Measurements from ENCODE around the gene USP32. TPM values are rescaled to one million over a fixed set of nuclear protein-coding genes. Genes with fewer than 3 reads are reported as not detected.

Gene USP32
- total RNA-seq, 6 experiments from 2014 or later: 24.8 to 44.2 (median 33.5) TPM

GRCh38 chr17:60372790-60373483 lies 19.0 kb downstream of the USP32 start:
- Histone ChIP-seq H3K4me3 (no peak overlapping the region), H3K9me3 (no peaks in the 10 kb centered on the region), H3K27me3 (no peaks in the 10 kb centered on the region), H3K36me3 (no peaks in the 10 kb centered on the region), H3K4me1 (peaks cover 0 to 12% (median 4%) of the 10 kb centered on the region in 4 donors), H3K27ac (no peak overlapping the region)
- DNase-seq (no peak), ATAC-seq (peak in 1 of 4 donors; percentile 55)
- TF ChIP-seq CTCF (IDR thresholded peaks at IDR 0.05): no peak
- no peak for TF ChIP-seq POLR2A (IDR thresholded peaks at IDR 0.05)
- intact Hi-C loops (cut with DNase I): no loop called here
- WGBS (ENCODE audit: insufficient coverage, low coverage, low lambda C conversion rate, missing lambda C conversion rate): 91% methylated on average over 5 of the region's 6 CpGs

GRCh38 chr17:60371818-60372510 lies 20.0 kb downstream of the USP32 start:
- TF ChIP-seq POLR2A (IDR thresholded peaks at IDR 0.05) (no peak), CTCF (IDR thresholded peaks at IDR 0.05) (no peak)
- Histone ChIP-seq H3K4me1 (peaks cover 0 to 12% (median 4%) of the 10 kb centered on the region in 4 donors), H3K27ac (no peak overlapping the region), H3K9me3 (no peaks in the 10 kb centered on the region), H3K27me3 (no peaks in the 10 kb centered on the region), H3K4me3 (no peak overlapping the region), H3K36me3 (no peaks in the 10 kb centered on the region)
- intact Hi-C loops (cut with DNase I): no loop called here
- no peak for DNase-seq
- 26% methylated on average over 4 of the region's 4 CpGs for WGBS (ENCODE audit: insufficient coverage, low coverage, low lambda C conversion rate, missing lambda C conversion rate)
- ATAC-seq: peak; percentile 38 to 61 (median 51)

- no peak overlapping the region for H3K27ac ChIP-seq
- H3K4me1 ChIP-seq: peaks cover 0 to 12% (median 4%) of the 10 kb centered on the region in 4 donors
- TF ChIP-seq CTCF (IDR thresholded peaks at IDR 0.05) (no peak), POLR2A (IDR thresholded peaks at IDR 0.05) (no peak)
- intact Hi-C loops (cut with DNase I): no loop called here
- H3K4me3 ChIP-seq: no peak overlapping the region
- DNase-seq (no peak), ATAC-seq (no peak)
- 94% methylated on average over 3 of the region's 3 CpGs for WGBS (ENCODE audit: insufficient coverage, low coverage, low lambda C conversion rate, missing lambda C conversion rate)
- H3K9me3 ChIP-seq: no peaks in the 10 kb centered on the region
- H3K36me3 ChIP-seq: no peaks in the 10 kb centered on the region
- H3K27me3 ChIP-seq: no peaks in the 10 kb centered on the region
Measured at GRCh38 chr17:60371416-60371815, 20.5 kb downstream of the USP32 start.

GRCh38 chr17:60369727-60370126 lies 22.2 kb downstream of the USP32 start:
- DNase-seq (no peak), ATAC-seq (no peak)
- Histone ChIP-seq H3K36me3 (no peaks in the 10 kb centered on the region), H3K4me3 (no peak overlapping the region), H3K27me3 (no peaks in the 10 kb centered on the region), H3K27ac (no peak overlapping the region), H3K4me1 (peaks cover 0 to 12% (median 4%) of the 10 kb centered on the region in 4 donors), H3K9me3 (no peaks in the 10 kb centered on the region)
- WGBS (ENCODE audit: insufficient coverage, low coverage, low lambda C conversion rate, missing lambda C conversion rate): 100% methylated on average over 2 of the region's 2 CpGs
- TF ChIP-seq CTCF (IDR thresholded peaks at IDR 0.05) (no peak), POLR2A (IDR thresholded peaks at IDR 0.05) (no peak)
- intact Hi-C loops (cut with DNase I): no loop called here

Data from right lobe of liver (tissue), 6 donors.